ENCODE measurements around the gene BTN1A1. TPM values are rescaled to one million over a fixed set of nuclear protein-coding genes. Genes with fewer than 3 reads are reported as not detected.
"Not testable (repeated sequence)": the region's sequence is repeated elsewhere in the genome, so short reads cannot be mapped to it uniquely, and the experiment has no call there.

The BTN1A1 gene
- total RNA-seq, 6 experiments from 2014 or later: not detected

DNA sequence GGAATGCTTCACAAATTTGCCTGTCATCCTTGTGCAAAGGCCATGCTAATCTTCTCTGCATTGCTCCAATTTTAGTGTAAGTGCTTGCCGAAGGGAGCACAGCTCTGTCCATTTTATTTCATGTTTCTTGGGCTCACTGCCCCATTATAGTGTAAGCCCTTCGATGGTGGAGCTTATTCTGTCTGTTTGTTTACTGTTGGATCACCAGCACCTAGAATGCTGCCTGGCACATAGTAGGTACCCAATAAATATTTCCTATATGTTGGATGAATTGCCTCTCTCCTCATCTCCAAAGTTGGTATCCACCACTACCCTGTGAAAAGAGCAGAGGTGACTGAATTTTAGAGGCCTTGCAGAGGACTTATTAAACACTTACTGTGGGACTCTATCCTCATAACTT is 19.3 kb downstream of the BTN1A1 start:
- no peaks in the 10 kb centered on the region; the same call in 1 of the 2 replicates for H3K9me3 Mint-ChIP-seq
- H3K4me1 Mint-ChIP-seq (ENCODE audit: low read depth): peaks cover 48% of the 10 kb centered on the region
- no peak overlapping the region for H3K27ac Mint-ChIP-seq
- peaks cover 7% of the 10 kb centered on the region for H3K27me3 Mint-ChIP-seq (ENCODE audit: insufficient read depth)
- H3K4me3 Mint-ChIP-seq: no peak overlapping the region
- TF ChIP-seq, protein P1, sequence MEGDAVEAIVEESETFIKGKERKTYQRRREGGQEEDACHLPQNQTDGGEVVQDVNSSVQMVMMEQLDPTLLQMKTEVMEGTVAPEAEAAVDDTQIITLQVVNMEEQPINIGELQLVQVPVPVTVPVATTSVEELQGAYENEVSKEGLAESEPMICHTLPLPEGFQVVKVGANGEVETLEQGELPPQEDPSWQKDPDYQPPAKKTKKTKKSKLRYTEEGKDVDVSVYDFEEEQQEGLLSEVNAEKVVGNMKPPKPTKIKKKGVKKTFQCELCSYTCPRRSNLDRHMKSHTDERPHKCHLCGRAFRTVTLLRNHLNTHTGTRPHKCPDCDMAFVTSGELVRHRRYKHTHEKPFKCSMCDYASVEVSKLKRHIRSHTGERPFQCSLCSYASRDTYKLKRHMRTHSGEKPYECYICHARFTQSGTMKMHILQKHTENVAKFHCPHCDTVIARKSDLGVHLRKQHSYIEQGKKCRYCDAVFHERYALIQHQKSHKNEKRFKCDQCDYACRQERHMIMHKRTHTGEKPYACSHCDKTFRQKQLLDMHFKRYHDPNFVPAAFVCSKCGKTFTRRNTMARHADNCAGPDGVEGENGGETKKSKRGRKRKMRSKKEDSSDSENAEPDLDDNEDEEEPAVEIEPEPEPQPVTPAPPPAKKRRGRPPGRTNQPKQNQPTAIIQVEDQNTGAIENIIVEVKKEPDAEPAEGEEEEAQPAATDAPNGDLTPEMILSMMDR (IDR thresholded peaks at IDR 0.05): no peak
- peaks cover 9% of the 10 kb centered on the region; the same call in 1 of the 2 replicates for H3K36me3 Mint-ChIP-seq (ENCODE audit: low read depth)
- no peak for DNase-seq

GRCh38 chr6:26520237-26520849 is 20.2 kb downstream of the BTN1A1 start:
- no peaks in the 10 kb centered on the region; the same call in 1 of the 2 replicates for H3K9me3 Mint-ChIP-seq
- H3K4me1 Mint-ChIP-seq (ENCODE audit: low read depth): peaks cover 42% of the 10 kb centered on the region
- H3K27me3 Mint-ChIP-seq (ENCODE audit: insufficient read depth): peaks cover 7% of the 10 kb centered on the region
- no peak for DNase-seq
- TF ChIP-seq, protein P1 (IDR thresholded peaks at IDR 0.05): no peak
- peaks cover 9% of the 10 kb centered on the region; the same call in 1 of the 2 replicates for H3K36me3 Mint-ChIP-seq (ENCODE audit: low read depth)
- peak overlapping the region; percentile 80 for H3K4me3 Mint-ChIP-seq
- peak overlapping the region; percentile 94 for H3K27ac Mint-ChIP-seq

DNA sequence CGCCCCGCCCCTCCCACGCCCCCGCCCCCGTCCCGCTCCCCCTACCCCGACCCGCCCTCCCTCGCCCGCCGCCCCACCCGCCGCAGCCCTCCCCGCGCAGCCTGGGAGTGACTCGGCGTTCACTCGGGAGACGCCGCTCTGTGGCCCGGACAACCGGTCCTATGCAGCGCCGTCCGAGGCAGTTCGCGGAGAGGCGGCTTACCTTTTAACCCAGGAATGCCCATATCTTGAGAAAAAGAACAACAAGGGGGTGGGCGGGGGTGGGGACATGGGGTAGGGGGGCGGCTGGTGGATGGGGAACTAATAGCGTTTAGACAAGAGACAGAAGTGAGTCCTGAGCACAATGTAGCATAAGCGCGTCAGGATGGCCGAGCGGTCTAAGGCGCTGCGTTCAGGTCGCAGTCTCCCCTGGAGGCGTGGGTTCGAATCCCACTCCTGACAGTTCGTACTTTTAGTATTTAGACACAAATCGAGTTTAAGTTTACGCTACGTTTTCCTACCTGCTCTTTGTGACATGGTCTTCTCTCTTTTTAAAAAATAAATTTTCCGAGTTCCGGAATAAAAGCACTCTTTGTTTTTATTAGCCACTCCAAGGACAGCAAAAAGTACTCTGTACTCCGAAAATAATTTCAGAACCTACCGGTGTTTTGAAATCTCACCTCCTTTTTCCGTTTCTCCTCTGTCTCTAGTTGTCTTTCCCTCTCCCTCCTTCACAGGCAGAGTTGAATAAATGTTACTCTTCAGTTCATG is 20.9 kb downstream of the BTN1A1 start:
- no peaks in the 10 kb centered on the region; the same call in 1 of the 2 replicates for H3K9me3 Mint-ChIP-seq
- TF ChIP-seq, protein P1 (IDR thresholded peaks at IDR 0.05): no peak
- peak overlapping the region; percentile 90 for H3K27ac Mint-ChIP-seq
- H3K4me3 Mint-ChIP-seq: peak overlapping the region; percentile 88
- peaks cover 7% of the 10 kb centered on the region for H3K27me3 Mint-ChIP-seq (ENCODE audit: insufficient read depth)
- peaks cover 9% of the 10 kb centered on the region; the same call in 1 of the 2 replicates for H3K36me3 Mint-ChIP-seq (ENCODE audit: low read depth)
- DNase-seq: peak; percentile 82
- peaks cover 42% of the 10 kb centered on the region for H3K4me1 Mint-ChIP-seq (ENCODE audit: low read depth)

GRCh38 chr6:26521600-26522391 is 21.7 kb downstream of the BTN1A1 start:
- TF ChIP-seq, protein P1 (IDR thresholded peaks at IDR 0.05): peak; percentile 72
- DNase-seq: peak; percentile 59
- Mint-ChIP-seq H3K36me3 (ENCODE audit: low read depth) (peaks cover 9% of the 10 kb centered on the region; the same call in 1 of the 2 replicates), H3K27me3 (ENCODE audit: insufficient read depth) (peaks cover 7% of the 10 kb centered on the region), H3K27ac (peak overlapping the region; percentile 90), H3K4me3 (peak overlapping the region; percentile 88), H3K9me3 (no peaks in the 10 kb centered on the region; the same call in 1 of the 2 replicates), H3K4me1 (ENCODE audit: low read depth) (peaks cover 38% of the 10 kb centered on the region)

DNA sequence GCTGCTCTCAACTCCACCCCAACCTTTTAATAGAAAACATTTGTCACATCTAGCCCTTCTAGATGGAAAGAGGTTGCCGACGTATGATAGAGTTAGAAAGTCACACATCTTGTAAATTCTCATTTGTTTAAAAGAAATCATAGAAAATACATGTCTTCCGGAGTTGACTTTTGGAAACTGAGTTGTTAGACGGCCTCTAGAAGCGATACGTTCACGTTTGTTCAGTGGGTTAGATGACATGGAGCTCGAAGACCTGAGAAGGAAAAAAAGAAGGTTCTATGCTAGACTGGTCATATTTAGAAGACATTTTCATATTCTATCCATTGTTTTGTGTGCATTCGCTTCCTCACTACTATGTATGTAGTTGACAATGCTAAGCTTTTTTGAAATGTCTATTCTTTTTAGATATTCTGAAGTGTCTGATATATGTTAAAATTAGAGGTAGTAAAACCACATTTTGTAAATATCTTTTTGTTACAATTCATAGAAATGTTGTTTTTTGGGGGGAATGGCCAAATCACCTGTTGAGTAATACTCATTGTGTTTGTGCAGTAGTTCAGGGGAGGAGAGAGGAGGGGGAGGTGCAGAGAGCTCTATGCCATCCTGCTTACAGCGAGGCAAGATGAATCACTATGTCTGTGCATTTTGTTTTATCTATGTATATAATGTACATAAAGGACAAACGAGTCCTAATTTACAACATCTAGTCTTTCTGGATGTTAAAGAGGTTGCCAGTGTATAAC is 22.6 kb downstream of the BTN1A1 start:
- H3K36me3 Mint-ChIP-seq (ENCODE audit: low read depth); H3K27me3 Mint-ChIP-seq (ENCODE audit: insufficient read depth); H3K9me3 Mint-ChIP-seq; DNase-seq: not testable (repeated sequence)
- peak overlapping the region; percentile 90 for H3K27ac Mint-ChIP-seq
- H3K4me1 Mint-ChIP-seq (ENCODE audit: low read depth): peaks cover 33% of the 10 kb centered on the region
- peak overlapping the region; percentile 88 for H3K4me3 Mint-ChIP-seq

DNA sequence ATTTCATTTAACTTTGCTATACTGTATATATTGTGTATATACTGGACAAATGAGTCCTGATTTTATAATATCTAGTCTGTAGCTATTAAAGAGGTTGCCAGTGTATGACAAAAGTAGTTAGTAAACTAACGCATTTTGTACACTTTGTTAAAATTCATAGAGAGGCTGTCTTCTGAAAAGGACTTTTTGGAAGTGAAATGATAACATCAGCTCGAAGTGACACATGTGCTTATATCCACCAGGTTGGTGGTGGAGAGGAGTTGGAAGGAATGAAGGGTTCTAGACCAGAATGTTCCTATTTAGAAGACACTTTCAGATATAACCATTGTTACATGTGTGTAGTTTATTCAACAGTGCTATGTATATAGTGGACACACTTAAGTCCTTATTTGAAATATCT is 24.2 kb downstream of the BTN1A1 start:
- H3K27ac Mint-ChIP-seq; H3K4me3 Mint-ChIP-seq; DNase-seq; H3K9me3 Mint-ChIP-seq; H3K27me3 Mint-ChIP-seq (ENCODE audit: insufficient read depth); H3K36me3 Mint-ChIP-seq (ENCODE audit: low read depth): not testable (repeated sequence)
- peaks cover 33% of the 10 kb centered on the region for H3K4me1 Mint-ChIP-seq (ENCODE audit: low read depth)
